PFSK-1 (cell line): ENCODE data around the gene ATP1B3.

Experiments used
- FOXP2 ChIP-seq: optimal IDR thresholded peaks from 2 replicates; pipeline ENCODE3; 2011; ENCODE audit warnings: borderline replicate concordance, control low read depth, inconsistent platforms; ENCODE audit not compliant: insufficient read depth; ENCODE audit errors: extremely low read length, extremely low read depth
- POLR2AphosphoS5 ChIP-seq: IDR thresholded peaks from 2 replicates; pipeline ENCODE4 v1.6.1; 2012; ENCODE audit warnings: low read depth, mild to moderate bottlenecking, control low read depth, low read length, moderate library complexity
- REST ChIP-seq, 2 experiments: IDR thresholded peaks; 2 replicates each; pipeline versions ENCODE4 v1.6.1 to v1.8.0; 2011 to 2012; ENCODE audit warnings: low read depth in 2 of 2, low read length in 2 of 2, control low read depth in 1 of 2, inconsistent platforms in 1 of 2, mild to moderate bottlenecking in 1 of 2, moderate library complexity in 1 of 2; ENCODE audit not compliant: insufficient read depth in 1 of 2
- TAF1 ChIP-seq: IDR thresholded peaks from 2 replicates; pipeline ENCODE4 v1.6.1; 2012; ENCODE audit warnings: low read length, control low read depth, borderline replicate concordance; ENCODE audit not compliant: insufficient read depth

- TF ChIP-seq POLR2AphosphoS5 (no peak), REST (IDR thresholded peaks at IDR 0.05; ENCODE audit: insufficient read depth in 1 of 2, low read depth in 2 of 2, low read length in 2 of 2) (no peak), TAF1 (no peak), FOXP2 (no peak)
Measured at GRCh38 chr3:141950572-141951493, 74.4 kb downstream of the ATP1B3 start.
